HepG2 (cell line): ENCODE results near the gene LAMC1. TPM values are rescaled to one million over a fixed set of nuclear protein-coding genes. Genes with fewer than 3 reads are reported as not detected.

ENCODE experiments used
- ATAC-seq: fragments of 200-7000 bp; cut with Tn5 transposase; 3 replicates; pipeline ENCODE4 v1.9.1; 2020; ENCODE audit warnings: mild to moderate bottlenecking, moderate library complexity
- BruUV-seq: library from RNA; stranded (reverse); fragments of 400-500 nt; replicated peaks from 2 replicates; lab custom pipeline; 2021; lab: Mats Ljungman, UMichigan
- CTCF ChIA-PET: fragments of 300-600 bp; formaldehyde crosslinking; extraction: SDS; loops from one replicate; lab custom pipeline; 2021; ENCODE audit warnings: low total read pairs, inconsistent platforms, low intra/inter-chr PET ratio; lab: Yijun Ruan, JAX
- POLR2A ChIA-PET: fragments of 350-600 bp; sonication (Branson Sonifier 250); formaldehyde crosslinking; loops from one replicate; lab custom pipeline; 2020; ENCODE audit warnings: antibody characterized with exemption, inconsistent platforms; lab: Yijun Ruan, JAX
- DNase-seq: peaks from one replicate; pipeline ENCODE4 v3.0.0-alpha.2; 2015; ENCODE audit warnings: low spot score
- FAIRE-seq: peaks from 3 replicates; lab custom pipeline; 2011; peaks lifted over from hg19 to GRCh38; lab: Jason Lieb, UNC
- H2AFZ ChIP-seq: one replicate; pipeline ENCODE4 v1.6.1; 2011; ENCODE audit warnings: low read length, inconsistent platforms
- H3K27ac ChIP-seq: fragments of 300-600 bp; 3 replicates; pipeline ENCODE4 v1.8.0; 2011; ENCODE audit warnings: mixed run types, mild to moderate bottlenecking, mixed read lengths, low read length, inconsistent platforms; ENCODE audit not compliant: insufficient read depth; ENCODE audit errors: extremely low read length
- H3K27me3 ChIP-seq, 2 experiments: fragments of 200-600 bp in 1 of 2; 2 replicates in 1 of 2; 3 replicates in 1 of 2; pipeline versions ENCODE4 v1.6.0 to v1.8.0; 2011; ENCODE audit warnings: low read length in 2 of 2, mild to moderate bottlenecking in 2 of 2, moderate library complexity in 2 of 2, inconsistent platforms in 1 of 2; ENCODE audit not compliant: insufficient read depth in 2 of 2, control insufficient read depth in 1 of 2
- H3K36me3 ChIP-seq, 2 experiments: fragments of 200-600 bp in 1 of 2; replicated peaks in 1 of 2; 2 replicates in 1 of 2; 3 replicates in 1 of 2; pipeline versions ENCODE4 v1.5.1 to v1.8.0; 2011; ENCODE audit warnings: low read length in 2 of 2, inconsistent platforms in 1 of 2; ENCODE audit not compliant: insufficient read depth in 2 of 2, control insufficient read depth in 1 of 2
- H3K4me1 ChIP-seq: 2 replicates; pipeline ENCODE4 v1.5.1; 2012; ENCODE audit warnings: low read length, inconsistent platforms; ENCODE audit not compliant: insufficient read depth
- H3K4me2 ChIP-seq: 2 replicates; pipeline ENCODE4 v1.6.0; 2011; ENCODE audit warnings: low read depth, low read length, inconsistent platforms
- H3K4me3 ChIP-seq, 3 experiments: fragments of 200-600 bp in 1 of 3; sonication (generic), shearing (Covaris generic) in 1 of 3; replicated peaks in 1 of 3; 2 replicates each; pipeline ENCODE4 v1.5.1; 2011 to 2016; ENCODE audit warnings: low read length in 3 of 3, inconsistent platforms in 2 of 3, low read depth in 2 of 3, mild to moderate bottlenecking in 2 of 3, control low read depth in 1 of 3, mixed read lengths in 1 of 3; ENCODE audit not compliant: insufficient read depth in 1 of 3
- H3K79me2 ChIP-seq: one replicate; pipeline ENCODE4 v1.6.1; 2011; ENCODE audit warnings: low read length, inconsistent platforms; ENCODE audit not compliant: insufficient read depth
- H3K9ac ChIP-seq: 2 replicates; pipeline ENCODE4 v1.6.0; 2011; ENCODE audit warnings: mild to moderate bottlenecking, low read depth, low read length, inconsistent platforms; ENCODE audit not compliant: insufficient read depth
- H3K9me3 ChIP-seq: 2 replicates; pipeline ENCODE4 v1.5.1; 2012; ENCODE audit warnings: mild to moderate bottlenecking, low read length
- H4K20me1 ChIP-seq: 2 replicates; pipeline ENCODE4 v1.6.0; 2011; ENCODE audit warnings: inconsistent platforms, mild to moderate bottlenecking, low read length, moderate library complexity; ENCODE audit not compliant: insufficient read depth
- ATF2 ChIP-seq: sonication (generic); formaldehyde crosslinking; IDR thresholded peaks from 2 replicates; pipeline ENCODE4 v1.4.0; 2020; ENCODE audit warnings: missing genetic modification reagents
- ETV6 ChIP-seq: sonication (generic); formaldehyde crosslinking; conservative IDR thresholded peaks from 2 replicates; pipeline ENCODE4 v1.4.0; 2020; ENCODE audit warnings: missing genetic modification reagents
- FOXA3 ChIP-seq: IDR thresholded peaks from 2 replicates; pipeline ENCODE4 v1.6.1; 2016; ENCODE audit warnings: missing genetic modification reagents, missing compliant biosample characterization
- FOXJ3 ChIP-seq: sonication (generic); formaldehyde crosslinking; IDR thresholded peaks from 2 replicates; pipeline ENCODE4 v1.4.0; 2020; ENCODE audit warnings: missing genetic modification reagents, mild to moderate bottlenecking, borderline replicate concordance
- FOXO4 ChIP-seq: sonication (generic); formaldehyde crosslinking; conservative IDR thresholded peaks from 2 replicates; pipeline ENCODE4 v1.8.1; 2023; ENCODE audit warnings: missing genetic modification reagents
- HOXA3 ChIP-seq: sonication (generic); formaldehyde crosslinking; IDR thresholded peaks from 2 replicates; pipeline ENCODE4 v1.5.0; 2020; ENCODE audit warnings: missing genetic modification reagents
- KLF15 ChIP-seq: sonication (generic); formaldehyde crosslinking; IDR thresholded peaks from 2 replicates; pipeline ENCODE4 v1.8.1; 2023; ENCODE audit warnings: borderline replicate concordance, mild to moderate bottlenecking, inconsistent platforms, missing genetic modification reagents, mixed read lengths
- MTERF4 ChIP-seq: sonication (generic); formaldehyde crosslinking; IDR thresholded peaks from 2 replicates; pipeline ENCODE4 v1.8.0; 2023; ENCODE audit warnings: mild to moderate bottlenecking, missing genetic modification reagents
- ZBTB34 ChIP-seq: sonication (generic); formaldehyde crosslinking; IDR thresholded peaks from 2 replicates; pipeline ENCODE4 v1.8.0; 2022; ENCODE audit warnings: mild to moderate bottlenecking, missing genetic modification reagents
- ZNF12 ChIP-seq: sonication (generic); formaldehyde crosslinking; IDR thresholded peaks from 2 replicates; pipeline ENCODE4 v1.5.0; 2020; ENCODE audit warnings: missing genetic modification reagents
- ZNF280D ChIP-seq: sonication (generic); formaldehyde crosslinking; IDR thresholded peaks from 2 replicates; pipeline ENCODE4 v1.5.1; 2020; ENCODE audit warnings: mild to moderate bottlenecking, missing genetic modification reagents
- ZNF451 ChIP-seq: sonication (generic); formaldehyde crosslinking; IDR thresholded peaks from 2 replicates; pipeline ENCODE4 v1.5.0; 2020; ENCODE audit warnings: mild to moderate bottlenecking, missing genetic modification reagents
- ZNF678 ChIP-seq: sonication (generic); formaldehyde crosslinking; IDR thresholded peaks from 2 replicates; pipeline ENCODE4 v1.4.0; 2020; ENCODE audit warnings: mild to moderate bottlenecking, missing genetic modification reagents
- ZNF691 ChIP-seq: sonication (generic); formaldehyde crosslinking; IDR thresholded peaks from 2 replicates; pipeline ENCODE4 v1.4.0; 2020; ENCODE audit warnings: missing genetic modification reagents, low read depth, mild to moderate bottlenecking, borderline replicate concordance
- ZNF788 ChIP-seq: sonication (generic); formaldehyde crosslinking; IDR thresholded peaks from 2 replicates; pipeline ENCODE4 v1.5.0; 2020; ENCODE audit warnings: mild to moderate bottlenecking, missing genetic modification reagents, borderline replicate concordance
- WGBS: methylation state at CpG from one replicate; pipeline ENCODE4 v1.1.6; 2017; ENCODE audit warnings: low lambda C conversion rate; 5-methylcytosine and 5-hydroxymethylcytosine counted together
- in situ Hi-C: cut with HindIII; loops from 2 replicates; pipeline ENCODE4 v1.10.0; 2017; ENCODE audit warnings: low pct_unique_long_range_greater_than_20kb; ENCODE audit not compliant: extremely low pct_ligation_motif_present
- intact Hi-C: fragments of 100-400 bp; cut with micrococcal nuclease; formaldehyde crosslinking; loops from one replicate; pipeline ENCODE4 v1.10.0; 2022; ENCODE audit not compliant: unreplicated experiment
- polyA plus RNA-seq, 8 experiments: library from polyadenylated mRNA; depleted of rRNA in 3 of 8; stranded (reverse) in 7 of 8; unstranded in 1 of 8; fragments of >200 nt; fragmentation: Illumina TruSeq in 4 of 8; extraction: Trizol in 4 of 8; gene quantifications; 2 replicates each; pipeline versions ENCODE4 v1.2.1 to v1.2.3, GENCODE V29; 2011 to 2016; ENCODE audit warnings: low read depth in 4 of 8, missing spikeins in 1 of 8, mixed read lengths in 1 of 8; ENCODE audit not compliant: insufficient read depth in 1 of 8
- total RNA-seq, 5 experiments: library from RNA; depleted of rRNA; stranded (reverse); fragments of >200 nt; fragmentation: Illumina TruSeq; extraction: Trizol; gene quantifications; 2 replicates each; pipeline ENCODE4 v1.2.3, GENCODE V29; 2016; ENCODE audit warnings: low read depth in 1 of 5

Gene LAMC1
- total and polyA plus RNA-seq, 2 of the 13 experiments (the other 11 are each of a cell fraction or from before 2014, with no cell fraction given), result 58.5 to 137 TPM

- BruUV-seq, result no TSS peak
- intact Hi-C loops, result no loop called here
- TF ChIP-seq ATF2 (CRISPR knock-in tag) (no peak), MTERF4 (no peak), ZNF451 (CRISPR knock-in tag) (no peak), ZNF280D (CRISPR knock-in tag) (no peak), FOXJ3 (CRISPR knock-in tag) (no peak), KLF15 (no peak), ETV6 (CRISPR knock-in tag) (no peak), ZNF12 (CRISPR knock-in tag) (no peak), ZNF678 (CRISPR knock-in tag) (no peak), FOXO4 (CRISPR knock-in tag) (no peak), HOXA3 (CRISPR knock-in tag) (no peak), FOXA3 (no peak), ZNF691 (no peak), ZBTB34 (no peak), ZNF788 (CRISPR knock-in tag) (no peak)
Measured at GRCh38 chr1:183164963-183165362, 141.7 kb downstream of the LAMC1 start.

More at GRCh38 chr1:183164963-183165362, 141.7 kb downstream of the LAMC1 start:
- H3K27ac ChIP-seq, result no peak overlapping the region
- no peaks in the 10 kb centered on the region for H3K4me1 ChIP-seq
- CTCF ChIA-PET, result no interaction called here
- H3K79me2 ChIP-seq, result no peaks in the 10 kb centered on the region
- ATAC-seq (no peak), DNase-seq (no peak), FAIRE-seq (no peak)
- POLR2A ChIA-PET, result no interaction called here
- H3K27me3 ChIP-seq, result no peaks in the 10 kb centered on the region
- H4K20me1 ChIP-seq, result no peaks in the 10 kb centered on the region
- no peak overlapping the region for H3K9ac ChIP-seq
- no peak overlapping the region for H3K4me2 ChIP-seq
- H3K36me3 ChIP-seq, result no peaks in the 10 kb centered on the region
- no peak overlapping the region for H2AFZ ChIP-seq
- H3K9me3 ChIP-seq, result no peaks in the 10 kb centered on the region
- WGBS, result 72% methylated on average over 4 of the region's 4 CpGs
- in situ Hi-C loops, result no loop called here
- no peak overlapping the region for H3K4me3 ChIP-seq
